Activated T-helper 1 cell treated with anti-CD3 and anti-CD28 coated beads, Interleukin-2, amount 50 U/mL, for 16 hours (primary cell): ENCODE measurements around the gene NAA38.
A peak's percentile ranks its signal among the peaks of the same experiment; 100 is the strongest.

Source experiments
- DNase-seq, 2 donors: peaks; one replicate each; pipeline ENCODE4 v3.0.0-alpha.2; 2020; ENCODE audit warnings: low read depth in 1 of 2, low spot score in 1 of 2

The NAA38 gene, protein sequence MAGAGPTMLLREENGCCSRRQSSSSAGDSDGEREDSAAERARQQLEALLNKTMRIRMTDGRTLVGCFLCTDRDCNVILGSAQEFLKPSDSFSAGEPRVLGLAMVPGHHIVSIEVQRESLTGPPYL

DNA sequence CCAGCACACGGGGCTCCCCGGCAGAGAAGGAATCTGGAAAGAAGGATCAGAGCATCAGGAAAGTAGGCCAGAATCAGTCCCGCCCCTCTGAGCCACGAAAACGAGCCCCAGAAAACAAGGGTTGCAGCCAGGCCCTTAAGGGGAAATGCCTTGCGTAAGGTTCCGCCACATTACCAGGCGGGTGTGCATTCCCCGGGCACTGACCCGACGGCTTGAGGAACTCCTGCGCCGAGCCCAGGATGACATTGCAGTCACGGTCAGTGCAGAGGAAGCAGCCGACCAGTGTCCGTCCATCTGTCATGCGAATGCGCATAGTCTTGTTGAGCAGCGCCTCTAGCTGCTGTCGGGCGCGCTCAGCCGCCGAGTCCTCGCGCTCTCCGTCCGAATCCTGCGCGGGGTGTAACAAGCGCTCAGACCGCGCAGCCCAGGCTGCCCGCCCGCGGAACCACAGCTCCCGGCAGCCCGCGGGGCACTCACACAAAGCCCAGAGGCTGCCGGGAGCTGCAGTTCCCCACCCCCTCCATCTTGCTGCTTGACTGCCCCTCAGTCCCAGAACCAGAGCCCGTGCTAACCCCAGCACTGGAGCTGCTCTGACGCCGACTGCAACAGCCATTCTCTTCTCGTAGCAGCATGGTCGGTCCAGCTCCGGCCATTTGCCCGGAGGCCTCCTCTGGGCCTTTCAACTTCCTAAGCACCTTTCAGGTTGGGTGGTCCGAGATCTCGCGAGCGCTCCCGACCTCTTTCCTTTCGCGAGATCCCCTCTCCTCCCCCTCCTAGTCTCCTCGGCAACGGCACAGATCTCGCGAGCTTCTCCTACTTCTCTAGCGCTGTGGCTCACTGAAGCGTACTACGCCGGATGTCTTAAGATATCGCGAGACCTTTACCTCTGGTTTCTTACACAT is at the start of gene NAA38:
Gene NAA38, minus strand, starts transcription at position 749 of the 902 bp plus-strand sequence. Its CDS starts 96 bp downstream, at position 653.
- DNase-seq: peak; percentile 83 to 85

DNA sequence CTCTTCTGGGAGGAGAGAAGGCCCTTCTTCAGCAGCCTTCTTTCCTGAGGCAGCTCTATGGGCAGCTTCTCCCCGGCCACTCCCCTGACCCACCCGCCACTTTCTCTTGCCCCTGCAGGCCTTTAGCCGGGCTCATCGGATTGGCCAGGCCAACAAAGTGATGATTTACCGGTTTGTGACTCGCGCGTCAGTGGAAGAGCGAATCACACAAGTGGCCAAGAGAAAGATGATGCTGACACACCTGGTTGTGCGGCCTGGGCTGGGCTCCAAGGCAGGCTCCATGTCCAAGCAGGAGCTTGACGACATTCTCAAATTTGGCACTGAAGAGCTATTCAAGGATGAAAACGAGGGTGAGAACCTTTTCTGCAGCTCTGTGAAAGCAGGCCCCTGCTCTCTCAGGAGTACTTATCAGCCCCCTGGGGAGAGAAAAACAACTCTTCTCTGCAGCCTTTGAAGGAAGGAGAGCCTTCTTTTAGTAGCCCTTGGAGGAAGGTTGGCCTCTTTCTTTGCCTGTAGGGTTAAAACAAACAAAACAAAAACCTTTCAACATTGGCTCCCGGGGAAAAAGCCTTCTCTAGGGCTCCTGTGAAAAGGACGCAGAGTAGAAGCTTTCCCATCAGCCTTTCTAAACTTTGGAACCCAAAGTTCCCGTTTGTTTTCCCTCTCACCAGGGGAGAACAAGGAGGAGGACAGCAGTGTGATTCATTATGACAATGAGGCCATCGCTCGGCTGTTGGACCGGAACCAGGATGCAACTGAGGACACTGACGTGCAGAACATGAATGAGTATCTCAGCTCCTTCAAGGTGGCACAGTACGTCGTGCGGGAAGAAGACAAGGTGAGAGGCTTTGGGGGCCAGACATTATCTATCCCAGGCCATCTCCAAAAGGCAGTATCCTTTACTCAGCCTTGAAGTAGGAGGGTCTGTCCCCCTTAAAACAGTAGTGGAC is 46.1 kb upstream of the NAA38 start:
- no peak for DNase-seq

DNA sequence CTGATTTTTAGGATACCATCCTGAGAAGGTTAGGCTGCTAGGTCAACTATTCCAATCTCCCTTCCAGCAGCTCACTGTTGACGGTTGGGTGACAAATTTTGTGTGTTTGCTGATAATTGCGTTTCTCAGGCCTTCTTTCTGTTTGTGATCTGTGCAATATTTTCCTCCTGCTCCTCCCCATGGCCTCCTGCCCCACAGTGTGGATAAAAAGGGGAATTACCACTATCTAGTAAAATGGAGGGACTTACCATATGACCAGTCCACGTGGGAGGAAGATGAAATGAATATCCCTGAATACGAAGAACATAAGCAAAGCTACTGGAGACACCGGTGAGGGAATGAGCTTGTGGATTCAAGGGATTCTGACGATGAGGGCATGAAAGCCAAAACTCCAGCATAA is 40.4 kb upstream of the NAA38 start:
- no peak for DNase-seq

DNA sequence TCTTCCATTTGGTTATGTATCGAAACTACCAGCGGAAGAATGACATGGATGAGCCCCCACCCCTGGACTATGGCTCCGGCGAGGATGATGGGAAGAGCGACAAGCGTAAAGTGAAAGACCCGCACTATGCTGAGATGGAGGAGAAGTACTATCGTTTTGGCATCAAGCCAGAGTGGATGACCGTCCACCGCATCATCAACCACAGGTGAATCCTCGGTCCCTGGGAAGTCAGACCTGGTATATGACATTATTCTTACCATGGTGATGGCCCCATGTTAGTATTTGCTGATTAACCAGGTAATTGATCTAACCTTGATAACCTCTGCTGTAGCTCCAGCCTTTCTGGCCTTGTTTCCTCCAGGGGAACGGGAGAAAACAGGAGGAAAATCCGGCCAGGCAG is 39.7 kb upstream of the NAA38 start:
- no peak for DNase-seq

DNA sequence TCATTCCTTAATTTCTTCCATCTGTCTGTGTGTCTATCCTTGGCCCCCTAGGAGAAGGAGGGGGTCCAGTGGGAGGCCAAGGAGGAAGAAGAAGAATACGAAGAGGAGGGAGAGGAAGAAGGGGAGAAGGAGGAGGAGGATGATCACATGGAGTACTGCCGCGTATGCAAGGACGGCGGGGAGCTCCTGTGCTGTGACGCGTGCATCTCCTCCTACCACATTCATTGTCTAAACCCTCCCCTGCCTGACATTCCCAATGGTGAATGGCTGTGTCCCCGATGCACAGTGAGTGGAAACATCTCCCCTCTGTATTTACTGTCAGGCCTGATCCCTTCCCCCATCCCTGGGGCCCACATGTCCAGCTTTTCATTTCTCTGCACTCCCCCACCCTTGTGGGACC is 37.5 kb upstream of the NAA38 start:
- no peak for DNase-seq

DNA sequence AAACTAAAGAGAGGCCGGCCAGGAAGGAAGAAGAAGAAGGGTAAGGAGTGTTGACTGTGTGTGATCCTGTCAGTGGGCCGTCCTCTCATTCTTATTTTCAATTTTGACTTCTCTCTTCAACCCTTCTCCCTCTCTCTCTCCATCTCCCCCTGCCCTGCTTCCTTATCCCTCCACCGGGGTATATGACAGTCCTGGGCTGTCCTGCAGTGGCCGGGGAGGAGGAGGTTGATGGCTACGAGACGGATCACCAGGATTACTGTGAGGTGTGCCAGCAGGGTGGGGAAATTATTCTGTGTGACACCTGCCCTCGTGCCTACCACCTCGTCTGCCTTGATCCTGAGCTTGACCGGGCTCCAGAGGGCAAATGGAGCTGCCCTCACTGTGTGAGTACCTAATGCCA is 36.9 kb upstream of the NAA38 start:
- DNase-seq: no peak

DNA sequence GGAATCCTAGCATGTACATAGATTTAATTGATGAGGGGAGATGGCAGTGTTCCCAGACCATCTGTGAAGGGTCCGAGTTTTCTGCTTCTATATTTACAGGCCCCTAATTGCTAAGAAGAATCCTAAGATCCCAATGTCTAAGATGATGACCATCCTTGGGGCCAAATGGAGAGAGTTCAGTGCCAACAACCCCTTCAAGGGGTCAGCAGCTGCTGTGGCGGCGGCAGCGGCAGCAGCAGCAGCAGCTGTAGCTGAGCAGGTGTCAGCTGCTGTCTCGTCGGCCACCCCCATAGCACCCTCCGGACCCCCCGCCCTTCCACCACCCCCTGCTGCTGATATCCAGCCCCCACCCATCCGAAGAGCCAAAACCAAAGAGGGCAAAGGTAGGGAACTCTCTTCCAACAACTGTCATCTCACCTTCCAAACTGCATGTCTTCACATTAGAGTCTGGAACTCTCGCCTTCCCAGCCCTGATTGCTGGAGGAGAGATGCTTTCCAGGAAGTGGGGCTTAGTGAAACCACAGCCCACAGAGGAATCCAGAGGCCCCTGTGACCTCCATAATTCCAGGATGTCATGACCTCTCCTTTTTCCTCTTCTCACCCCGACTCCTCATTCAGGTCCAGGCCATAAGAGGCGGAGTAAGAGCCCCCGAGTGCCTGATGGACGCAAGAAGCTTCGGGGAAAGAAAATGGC is 36.0 kb upstream of the NAA38 start:
- DNase-seq: no peak

DNA sequence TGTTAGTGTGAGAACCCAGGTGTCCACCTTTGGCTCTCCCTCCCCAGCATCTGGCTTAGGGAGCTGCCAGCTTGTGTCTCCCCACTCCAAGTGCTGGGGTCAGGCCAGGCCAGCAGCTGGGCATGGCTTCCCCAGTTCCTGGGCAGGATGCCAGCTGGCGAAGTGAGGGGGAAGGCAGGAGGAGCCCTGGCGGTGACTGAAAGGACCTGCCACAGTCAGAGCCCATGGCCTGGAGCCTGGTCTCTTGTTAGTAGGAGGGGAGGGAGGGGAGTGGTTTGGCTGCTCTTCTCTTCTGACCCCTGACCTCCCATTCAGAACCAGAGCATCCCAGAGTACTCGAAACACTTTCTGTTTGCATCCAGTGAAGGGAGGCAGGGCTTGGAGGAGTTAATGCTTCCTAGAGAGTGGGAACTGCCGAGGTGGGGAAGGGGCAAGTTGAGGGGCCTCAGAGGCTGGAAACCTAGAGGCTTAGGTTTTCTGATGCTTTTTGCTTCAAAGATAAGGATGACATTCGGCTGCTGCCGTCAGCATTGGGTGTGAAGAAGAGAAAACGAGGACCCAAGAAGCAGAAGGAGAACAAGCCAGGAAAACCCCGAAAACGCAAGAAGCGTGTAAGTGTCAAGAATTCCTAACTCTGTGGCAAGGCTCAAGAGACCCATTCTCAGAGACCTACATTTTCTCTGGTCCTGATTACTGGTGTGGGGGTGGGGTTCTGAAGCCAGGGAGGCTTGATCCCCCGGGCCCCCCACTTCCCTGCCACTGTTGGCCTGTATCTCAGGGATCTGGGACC is 32.0 kb upstream of the NAA38 start:
- DNase-seq: peak in 1 of 2 donors; percentile 17

DNA sequence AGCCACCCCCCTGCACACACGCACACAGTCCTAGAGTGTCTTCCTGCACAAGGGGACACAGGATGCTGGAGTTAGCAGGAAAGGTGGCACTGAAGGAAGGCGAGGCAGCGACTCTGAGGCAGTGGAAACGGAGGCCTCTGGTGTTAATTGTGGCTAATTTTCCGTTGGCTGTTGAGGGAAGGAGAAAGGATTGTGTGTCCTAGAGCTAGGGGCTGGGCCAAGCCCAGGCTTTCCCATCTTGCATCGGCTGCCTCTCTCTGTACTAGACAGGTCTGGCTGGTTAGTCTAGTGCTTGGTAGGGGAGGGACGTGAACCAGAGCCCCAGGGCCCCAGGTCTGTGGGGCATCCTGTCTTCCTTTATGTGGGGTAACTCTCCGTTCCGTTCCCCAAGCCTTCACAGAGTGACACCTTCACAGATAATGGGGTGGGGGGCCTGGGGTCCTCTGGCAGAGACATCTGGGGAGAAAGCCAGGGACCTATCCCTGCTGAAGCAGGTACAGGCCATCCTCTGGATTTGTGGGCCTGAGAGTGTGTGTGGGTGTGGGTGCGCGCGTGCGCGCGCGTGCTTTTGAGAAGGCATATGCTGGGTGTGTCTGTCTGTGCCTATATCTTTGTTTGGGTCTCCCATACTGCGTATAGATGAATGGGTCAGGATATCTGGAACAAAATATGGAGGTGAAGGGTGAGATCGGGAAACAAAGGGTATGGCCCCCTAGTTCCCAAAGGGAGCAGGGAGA is 31.0 kb upstream of the NAA38 start, which contains the start of gene CHD3:
Gene CHD3, plus strand, starts transcription at position 606 of the 737 bp plus-strand sequence. CDS start 212 bp downstream, outside the sequence.
- DNase-seq: peak in 1 of 2 donors; percentile 27

DNA sequence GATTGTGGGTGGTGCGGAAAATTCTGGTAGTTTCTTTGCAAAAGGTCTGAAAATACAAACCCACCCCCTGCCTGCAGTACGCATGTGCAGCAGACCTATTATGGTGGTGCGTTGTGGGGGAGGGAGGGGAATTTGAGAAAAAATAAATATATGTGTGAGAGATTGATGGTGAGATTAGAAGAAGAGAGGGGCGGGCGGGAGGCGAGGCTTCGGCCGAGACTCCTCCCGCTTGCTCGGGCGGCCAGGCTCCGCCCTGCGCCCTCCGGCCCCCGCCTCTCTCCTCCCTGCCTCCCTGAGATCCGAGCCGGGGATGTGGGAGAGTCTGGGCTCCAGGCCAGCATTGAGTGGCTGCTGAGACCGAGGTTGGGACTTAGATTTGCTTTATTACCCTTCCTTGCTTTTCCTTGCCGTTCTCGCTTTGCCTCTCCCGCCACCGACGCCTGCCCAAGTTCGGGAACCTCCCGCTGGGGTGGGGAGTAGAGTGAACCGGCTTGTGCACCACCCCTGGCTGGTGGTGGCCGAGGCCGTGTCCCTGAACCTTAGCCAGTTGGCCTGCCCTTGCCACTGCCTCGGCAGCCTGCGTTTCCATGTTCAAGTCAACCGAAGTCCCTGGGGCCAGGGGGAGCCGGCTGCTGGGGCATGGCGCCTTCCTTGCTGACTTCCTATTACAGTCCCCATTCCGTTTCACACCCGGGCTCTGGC is 30.3 kb upstream of the NAA38 start:
- DNase-seq: peak; percentile 70 to 73

DNA sequence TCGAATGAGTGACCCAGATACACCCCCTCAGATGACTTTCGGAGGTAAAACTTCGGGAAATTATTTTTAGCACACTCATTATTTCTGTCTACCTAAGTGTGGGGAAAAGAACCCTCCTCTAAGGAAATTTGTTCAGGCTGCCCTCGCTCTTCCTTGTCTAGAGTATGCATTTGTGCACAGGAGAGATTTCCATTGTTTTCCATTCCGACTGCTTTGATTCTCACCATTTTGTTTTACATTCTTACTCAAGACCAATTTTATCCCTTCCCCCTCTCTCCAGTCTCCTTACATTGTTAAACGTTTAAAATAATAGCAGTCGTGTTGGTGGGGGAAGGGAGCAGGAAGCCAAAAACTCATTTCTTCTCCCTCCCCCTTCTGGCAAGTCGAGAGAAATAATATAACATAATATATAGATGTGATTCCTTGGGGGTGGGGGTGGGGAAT is 29.7 kb upstream of the NAA38 start:
- no peak for DNase-seq

DNA sequence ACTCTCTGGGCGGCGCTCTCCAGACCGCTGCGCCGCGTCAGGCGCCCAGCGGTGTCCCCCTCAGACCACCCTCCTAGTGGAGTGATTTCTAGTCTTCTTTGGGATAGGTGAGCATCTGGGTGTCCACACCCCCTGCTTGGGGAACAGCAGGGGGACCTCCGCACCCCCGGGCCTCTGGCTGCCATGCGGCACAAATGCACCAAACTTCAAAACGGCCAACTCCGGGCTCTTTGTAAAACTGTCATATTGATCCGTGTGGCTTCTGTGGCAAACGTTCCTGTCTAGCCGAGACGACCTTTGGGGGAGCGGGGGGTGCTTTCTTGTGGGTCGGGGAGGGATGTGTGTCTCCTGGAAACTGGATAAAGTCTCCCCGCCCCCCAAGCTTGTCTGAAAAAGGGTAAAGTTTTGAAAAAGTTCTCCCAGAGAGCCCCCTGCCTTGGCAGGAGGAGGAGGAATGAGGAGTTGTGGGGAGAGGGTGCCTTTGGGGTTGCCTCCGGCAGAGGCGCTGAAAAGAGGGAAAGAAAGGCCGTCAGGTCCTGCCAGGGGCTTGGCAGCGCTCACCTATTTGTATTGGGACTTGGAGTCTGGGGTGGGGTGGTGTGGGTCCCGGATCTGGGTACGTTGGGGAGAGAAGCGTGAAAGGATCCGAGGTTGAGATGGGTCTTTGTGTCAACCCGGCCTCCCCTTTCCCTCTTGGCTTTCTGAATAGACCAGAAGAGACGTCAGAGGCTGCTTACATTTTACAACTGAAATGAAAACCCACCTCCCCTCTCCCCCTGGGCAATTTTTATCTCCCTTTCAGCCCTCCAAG is 29.1 kb upstream of the NAA38 start:
- peak; percentile 22 to 32 for DNase-seq

DNA sequence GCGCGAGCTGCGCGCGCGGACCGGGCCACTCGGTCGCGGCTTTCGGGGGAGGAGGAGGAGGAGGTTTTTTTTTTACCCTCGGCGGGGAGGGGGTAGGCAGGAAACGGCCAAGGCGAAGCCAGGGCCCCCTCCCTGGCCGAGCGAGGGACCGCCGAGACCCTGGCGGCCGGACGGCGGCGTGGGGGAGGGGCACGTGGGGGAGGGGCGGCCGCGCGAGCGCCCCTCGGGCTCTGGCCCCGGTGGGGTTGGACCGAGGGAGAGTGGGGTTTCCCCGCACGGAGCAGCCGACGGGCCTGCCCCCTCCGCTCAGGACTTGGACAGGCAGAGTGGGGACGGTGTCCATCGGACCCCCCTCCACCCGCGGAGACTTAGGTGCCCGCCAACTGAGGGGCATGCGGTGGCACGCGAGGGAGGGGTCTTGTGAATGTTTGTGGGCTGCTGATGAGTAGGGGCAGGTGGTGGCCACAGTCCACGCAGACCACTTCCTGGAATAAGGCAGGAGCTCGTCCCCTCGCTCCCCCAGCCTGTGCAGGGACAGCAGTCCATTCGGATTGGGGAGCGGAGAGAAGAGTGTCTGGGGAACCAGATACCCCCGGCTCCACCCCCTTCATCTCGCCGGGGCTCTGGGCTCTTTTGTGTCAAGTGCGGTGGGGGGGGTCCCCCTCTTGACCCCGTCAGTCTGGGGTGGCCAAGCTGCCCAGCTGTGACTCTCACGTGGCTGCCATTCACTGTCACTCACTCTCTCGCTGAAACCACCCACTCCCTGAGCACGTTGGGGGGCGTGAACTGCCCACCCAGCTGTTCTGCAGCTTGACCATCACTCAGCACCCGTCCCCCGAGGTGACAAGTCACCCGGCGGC is 28.2 kb upstream of the NAA38 start:
- DNase-seq: peak in 1 of 2 donors; percentile 23

DNA sequence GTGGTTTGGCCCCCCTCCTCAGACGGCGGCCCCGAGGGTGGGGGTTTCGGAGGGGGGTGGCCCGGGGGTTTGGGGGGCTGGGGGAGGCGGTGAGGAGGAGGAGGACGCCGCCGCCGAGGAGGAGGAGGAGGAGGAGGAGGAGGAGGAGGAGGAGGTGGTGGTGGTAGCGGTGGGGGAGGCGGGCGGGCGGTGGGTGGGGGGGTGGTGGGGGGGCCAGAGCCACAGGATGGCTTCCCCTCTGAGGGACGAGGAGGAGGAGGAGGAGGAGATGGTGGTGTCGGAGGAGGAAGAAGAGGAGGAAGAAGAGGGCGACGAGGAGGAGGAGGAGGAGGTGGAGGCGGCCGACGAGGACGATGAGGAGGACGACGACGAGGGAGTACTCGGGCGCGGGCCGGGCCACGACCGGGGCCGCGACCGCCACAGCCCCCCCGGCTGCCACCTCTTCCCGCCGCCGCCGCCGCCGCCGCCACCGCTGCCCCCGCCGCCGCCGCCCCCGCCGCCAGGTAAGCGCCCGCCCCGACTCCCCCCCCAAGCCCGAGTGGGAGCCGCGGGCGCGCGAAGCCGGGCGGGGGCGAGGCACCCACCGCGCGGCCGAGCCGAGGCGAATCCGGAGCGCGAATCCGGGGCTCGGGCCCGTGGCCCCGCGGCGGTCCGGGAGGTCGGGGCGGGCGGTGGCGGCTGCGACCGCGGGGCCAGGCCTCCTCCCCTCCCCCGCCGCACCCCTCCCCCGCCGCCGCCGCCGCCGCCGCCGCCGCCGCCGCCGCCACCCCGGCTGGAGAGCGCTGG is 27.4 kb upstream of the NAA38 start:
- peak; percentile 16 to 35 for DNase-seq

DNA sequence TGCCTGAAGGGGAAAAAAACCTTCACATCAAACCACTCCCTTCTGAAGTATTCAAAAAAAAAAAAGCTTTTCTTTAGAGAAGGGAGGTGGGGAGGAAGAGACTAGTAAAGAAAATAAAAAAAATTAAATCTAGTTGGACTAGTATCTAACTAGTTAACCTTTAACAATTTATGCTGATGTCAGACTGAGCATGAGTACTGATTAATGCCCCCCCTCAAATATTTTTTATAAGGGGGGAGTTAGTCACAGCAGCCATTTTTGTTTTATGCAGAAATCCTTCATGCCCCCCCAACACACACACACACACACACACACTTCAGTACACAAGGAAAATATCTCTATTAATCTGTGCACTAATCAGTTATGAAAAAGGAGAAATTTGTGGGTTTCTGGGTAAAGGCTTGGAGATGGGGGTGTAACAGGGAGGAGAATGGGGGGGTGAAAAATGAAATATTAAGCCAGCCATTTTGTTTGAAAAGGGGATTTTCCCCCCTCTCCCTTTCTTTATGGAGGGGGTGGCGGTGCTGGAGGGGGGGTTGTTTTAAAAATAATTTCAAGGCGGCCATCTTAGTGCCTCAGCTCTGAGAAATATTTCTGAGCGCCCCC is 26.5 kb upstream of the NAA38 start:
- DNase-seq: no peak

DNA sequence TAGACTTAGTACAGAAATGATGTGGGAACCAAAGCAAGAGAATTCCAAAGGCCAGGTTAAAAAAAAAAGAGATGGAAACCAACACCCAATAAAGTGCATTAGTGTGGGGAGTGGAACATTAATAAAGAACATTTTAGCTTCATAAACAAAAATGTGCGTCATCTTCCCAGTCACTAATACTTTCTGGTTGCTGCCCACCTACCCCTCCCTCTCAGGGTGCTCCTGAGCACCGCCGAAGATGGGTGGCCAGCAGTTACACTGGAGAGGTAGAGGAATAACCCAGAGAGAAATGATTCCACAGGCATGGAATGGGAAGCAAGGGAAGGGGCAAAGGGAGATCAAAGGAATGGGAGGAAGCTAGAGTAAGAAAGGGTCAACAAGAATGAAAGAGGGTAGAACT is 25.3 kb upstream of the NAA38 start:
- DNase-seq: no peak
